ENCODE data around the gene ERP29.
A peak's percentile ranks its signal among the peaks of the same experiment; 100 is the strongest.

The ERP29 gene

DNA sequence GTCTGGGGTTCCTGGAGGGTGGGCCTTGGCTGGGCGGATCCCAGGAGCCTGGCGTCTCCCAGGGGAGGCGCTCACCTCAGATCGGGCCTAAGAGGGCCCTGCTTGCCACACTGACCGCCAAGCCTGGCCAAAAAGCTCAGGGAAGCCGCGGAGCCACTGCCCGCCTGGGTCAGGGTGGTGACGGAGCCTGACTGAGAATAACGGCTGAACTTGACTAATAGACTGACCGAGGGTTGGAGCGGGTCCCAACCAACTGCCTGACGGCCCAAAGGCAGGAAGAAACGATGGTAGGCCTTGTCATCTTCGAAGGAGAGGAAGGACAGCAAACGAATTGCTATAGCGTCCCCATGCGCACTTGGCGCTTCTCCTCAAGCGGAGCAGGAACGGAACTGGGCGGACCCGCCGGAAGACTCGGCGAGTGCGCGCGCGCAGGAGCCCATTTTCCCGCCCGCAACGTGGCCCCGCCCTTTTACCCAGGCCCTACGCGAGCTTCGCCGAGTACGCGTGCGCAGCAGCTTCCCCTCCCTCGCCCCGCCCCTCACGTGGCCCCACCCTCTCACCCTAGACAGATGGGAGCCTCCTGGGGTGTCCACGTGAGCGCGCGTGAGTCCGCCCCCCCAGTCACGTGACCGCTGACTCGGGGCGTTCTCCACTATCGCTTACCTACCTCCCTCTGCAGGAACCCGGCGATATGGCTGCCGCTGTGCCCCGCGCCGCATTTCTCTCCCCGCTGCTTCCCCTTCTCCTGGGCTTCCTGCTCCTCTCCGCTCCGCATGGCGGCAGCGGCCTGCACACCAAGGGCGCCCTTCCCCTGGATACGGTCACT is at the start of gene ERP29, which contains the start of gene TMEM116:
ERP29 (plus strand) TSS at position 652 of the 826 bp plus-strand sequence; CDS start at position 692, 40 bp downstream.
TMEM116 (minus strand) TSS at position 391 of the 826 bp plus-strand sequence. CDS start 7,895 bp downstream, outside the sequence.
- peaks cover 8% of the 10 kb centered on the region for H3K9me3 Mint-ChIP-seq

DNA sequence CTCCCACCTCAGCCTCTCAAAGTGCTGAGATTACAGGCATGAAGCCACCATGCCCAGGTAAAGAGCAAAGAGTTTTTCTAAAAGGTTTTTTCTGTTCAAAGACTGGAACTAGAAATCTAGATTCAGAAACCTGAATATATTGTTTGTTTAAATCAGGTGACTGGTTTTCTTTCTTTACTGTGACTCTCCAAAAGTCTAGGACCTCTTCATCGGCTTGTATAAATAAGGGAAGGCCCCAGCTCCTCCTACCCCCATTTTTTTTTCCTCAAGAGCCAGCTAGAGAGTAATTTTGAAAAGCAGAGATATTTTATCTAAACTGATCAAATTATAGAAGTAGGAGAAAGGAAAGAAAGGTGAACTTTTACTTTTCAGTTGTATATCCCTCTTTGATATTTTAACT is 48.3 kb upstream of the ERP29 start:
- DNase-seq: no peak
- Mint-ChIP-seq H3K4me3 (no peak overlapping the region), H3K27ac (no peak overlapping the region), H3K36me3 (ENCODE audit: low read depth) (peaks cover 16% of the 10 kb centered on the region), H3K4me1 (peaks cover 2% of the 10 kb centered on the region), H3K27me3 (no peaks in the 10 kb centered on the region), H3K9me3 (peaks cover 7% of the 10 kb centered on the region)
- no peak for ATAC-seq

More for the DNA sequence above, at the start of gene ERP29, which contains the start of gene TMEM116:
- Mint-ChIP-seq H3K4me1 (peaks cover 55% of the 10 kb centered on the region), H3K27me3 (no peaks in the 10 kb centered on the region), H3K4me3 (peak within 1 kb of the TSS; percentile 96), H3K27ac (peak within 1 kb of the TSS; percentile 98), H3K36me3 (ENCODE audit: low read depth) (peaks cover 41% of the 10 kb centered on the region)
- DNase-seq (peak; percentile 100), ATAC-seq (peak; percentile 81)

DNA sequence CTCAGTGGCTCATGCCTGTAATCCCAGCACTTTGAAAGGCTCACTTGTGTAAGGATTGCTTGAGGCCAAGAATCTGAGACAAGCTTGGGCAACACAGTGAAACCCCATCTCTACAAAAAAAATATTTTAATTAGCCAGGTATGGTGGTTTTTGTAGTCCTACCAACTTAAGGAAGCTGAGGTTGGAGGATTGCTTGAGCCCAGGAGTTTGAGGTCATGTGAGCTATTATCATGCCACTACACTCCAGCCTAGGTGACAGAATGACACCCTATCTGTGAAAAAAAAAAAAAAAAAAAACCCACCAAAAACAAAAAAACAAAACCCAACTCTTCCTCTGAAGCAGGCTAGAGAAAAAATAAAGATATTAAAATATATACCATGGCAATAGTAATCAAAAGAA is 41.4 kb upstream of the ERP29 start:
- Mint-ChIP-seq H3K9me3 (peaks cover 5% of the 10 kb centered on the region), H3K4me3 (no peak overlapping the region), H3K27me3 (no peaks in the 10 kb centered on the region), H3K4me1 (peaks cover 6% of the 10 kb centered on the region), H3K27ac (no peak overlapping the region), H3K36me3 (ENCODE audit: low read depth) (peaks cover 13% of the 10 kb centered on the region)
- DNase-seq (no peak), ATAC-seq (no peak)

DNA sequence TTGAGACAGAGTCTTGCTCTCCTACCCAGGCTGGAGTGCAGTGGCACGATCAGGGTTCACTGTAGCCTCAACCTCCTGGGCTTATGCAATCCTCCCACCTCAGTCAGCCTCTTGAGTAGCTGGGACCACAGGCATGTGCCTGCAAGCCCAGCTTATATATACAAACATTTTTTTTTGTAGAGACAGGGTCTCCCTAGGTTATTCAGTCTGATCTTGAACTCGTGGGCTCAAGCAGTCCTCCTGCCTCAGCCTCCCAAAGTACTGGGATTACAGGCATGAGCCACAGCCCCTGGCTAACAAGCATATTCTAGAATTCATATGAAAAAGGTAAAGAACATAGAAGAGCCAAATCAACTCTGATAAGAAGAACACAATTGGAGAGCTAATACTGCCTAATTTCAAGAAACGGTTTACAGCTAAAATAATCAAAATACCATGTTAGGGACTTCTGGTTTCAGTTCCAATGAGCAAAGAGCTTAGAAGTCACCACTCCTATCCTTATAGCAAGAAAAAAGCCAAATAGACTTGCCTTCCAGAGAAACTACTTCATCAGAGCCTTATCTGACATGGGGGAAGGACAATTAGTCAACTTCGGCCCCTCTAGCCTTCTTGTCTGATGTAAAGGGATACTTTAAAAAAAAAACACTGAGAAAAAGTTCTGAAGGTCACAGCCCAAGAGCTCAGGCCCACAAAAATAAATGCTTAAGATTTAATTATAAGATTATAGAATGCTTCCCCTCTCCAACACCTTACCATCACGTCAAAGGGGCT is 37.9 kb upstream of the ERP29 start:
- Mint-ChIP-seq H3K9me3 (peaks cover 5% of the 10 kb centered on the region), H3K4me3 (no peak overlapping the region), H3K36me3 (ENCODE audit: low read depth) (peaks cover 10% of the 10 kb centered on the region), H3K27ac (no peak overlapping the region), H3K4me1 (peaks cover 19% of the 10 kb centered on the region), H3K27me3 (no peaks in the 10 kb centered on the region)
- DNase-seq (no peak), ATAC-seq (no peak)

DNA sequence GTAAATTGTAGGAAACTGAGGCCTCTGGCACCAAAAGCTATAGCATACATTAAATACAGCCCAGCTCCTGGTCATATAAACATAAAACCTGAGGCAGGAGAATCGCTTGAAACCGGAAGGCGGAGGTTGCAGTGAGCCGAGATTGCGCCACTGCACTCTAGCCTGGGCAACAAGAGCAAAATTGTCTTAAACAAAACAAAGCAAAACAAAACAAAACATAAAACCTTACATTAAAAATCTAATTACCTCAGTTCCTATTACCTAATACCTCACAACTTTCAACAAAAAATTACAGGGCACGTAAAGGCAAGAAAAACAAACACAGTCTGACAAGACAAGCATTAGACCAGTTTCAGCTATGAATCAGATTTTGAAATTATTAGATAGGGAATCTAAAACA is 36.9 kb upstream of the ERP29 start:
- Mint-ChIP-seq H3K4me3 (no peak overlapping the region), H3K27ac (no peak overlapping the region), H3K36me3 (ENCODE audit: low read depth) (peaks cover 5% of the 10 kb centered on the region), H3K27me3 (no peaks in the 10 kb centered on the region), H3K4me1 (peaks cover 19% of the 10 kb centered on the region), H3K9me3 (no peaks in the 10 kb centered on the region)
- DNase-seq: no peak
- ATAC-seq: no peak

DNA sequence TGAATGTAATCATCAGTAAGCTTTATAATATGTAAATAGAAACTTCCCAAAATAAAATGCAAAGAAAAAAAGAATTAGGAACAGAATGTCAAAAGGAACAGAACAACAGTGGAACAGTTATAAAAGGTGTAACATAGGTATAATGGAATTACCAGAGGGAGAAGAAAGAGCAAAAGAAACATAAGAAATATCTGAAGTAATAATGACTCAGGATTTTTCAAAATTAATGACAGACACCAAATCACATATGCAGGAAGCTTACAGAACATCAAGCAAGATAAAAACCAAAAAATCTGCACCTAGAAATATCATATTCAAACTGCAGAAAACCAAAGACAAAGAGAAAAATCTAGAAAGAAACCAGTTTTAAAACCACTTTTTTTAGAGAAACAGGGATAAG is 36.4 kb upstream of the ERP29 start:
- peaks cover 19% of the 10 kb centered on the region for H3K4me1 Mint-ChIP-seq
- H3K27ac Mint-ChIP-seq: peak overlapping the region; percentile 16
- H3K9me3 Mint-ChIP-seq: no peaks in the 10 kb centered on the region
- peaks cover 5% of the 10 kb centered on the region for H3K36me3 Mint-ChIP-seq (ENCODE audit: low read depth)
- H3K27me3 Mint-ChIP-seq: no peaks in the 10 kb centered on the region
- ATAC-seq (no peak), DNase-seq (no peak)
- no peak overlapping the region for H3K4me3 Mint-ChIP-seq

DNA sequence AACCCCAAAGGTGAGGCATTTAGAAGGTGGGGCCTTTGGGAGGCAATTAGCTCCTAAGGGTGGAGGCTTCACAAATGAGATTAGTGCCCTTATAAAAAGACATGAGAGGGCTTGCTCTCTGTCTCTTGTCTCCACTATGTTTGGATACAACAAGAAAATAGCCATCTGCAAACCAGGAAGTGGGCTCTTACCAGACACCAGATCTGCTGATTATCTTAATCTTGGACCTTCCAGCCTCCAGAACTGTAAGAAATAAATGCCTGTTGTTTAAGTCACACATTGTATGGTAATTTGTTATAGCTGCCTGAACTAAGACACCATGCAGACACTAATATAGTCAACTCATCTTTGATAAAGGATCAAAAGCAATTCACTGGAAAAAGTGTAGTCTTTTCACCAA is 34.7 kb upstream of the ERP29 start:
- no peak overlapping the region for H3K4me3 Mint-ChIP-seq
- ATAC-seq (no peak), DNase-seq (no peak)
- no peaks in the 10 kb centered on the region for H3K36me3 Mint-ChIP-seq (ENCODE audit: low read depth)
- H3K4me1 Mint-ChIP-seq: peaks cover 19% of the 10 kb centered on the region
- no peak overlapping the region for H3K27ac Mint-ChIP-seq
- no peaks in the 10 kb centered on the region for H3K9me3 Mint-ChIP-seq
- H3K27me3 Mint-ChIP-seq: no peaks in the 10 kb centered on the region

DNA sequence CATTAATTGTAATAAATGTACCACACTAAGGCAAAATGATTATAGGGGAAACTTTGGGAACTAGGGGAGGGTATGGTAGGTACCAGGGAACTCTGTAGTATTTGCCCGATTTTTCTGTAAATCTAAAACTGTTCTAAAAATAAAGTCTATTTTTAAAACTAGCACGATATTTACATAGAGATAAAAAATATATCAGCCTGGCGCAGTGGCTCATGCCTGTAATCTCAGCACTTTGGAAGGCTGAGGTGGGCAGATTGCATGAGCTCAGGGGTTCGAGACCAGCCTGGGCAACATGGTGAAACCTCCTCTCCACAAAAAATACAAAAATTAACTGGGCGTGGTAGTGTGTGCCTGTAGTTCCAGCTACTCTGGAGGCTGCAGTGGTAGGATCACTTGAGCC is 32.6 kb upstream of the ERP29 start:
- H3K9me3 Mint-ChIP-seq: no peaks in the 10 kb centered on the region
- no peaks in the 10 kb centered on the region for H3K27me3 Mint-ChIP-seq
- peaks cover 18% of the 10 kb centered on the region for H3K4me1 Mint-ChIP-seq
- H3K36me3 Mint-ChIP-seq (ENCODE audit: low read depth): no peaks in the 10 kb centered on the region
- no peak overlapping the region for H3K4me3 Mint-ChIP-seq
- ATAC-seq (no peak), DNase-seq (no peak)
- H3K27ac Mint-ChIP-seq: no peak overlapping the region

DNA sequence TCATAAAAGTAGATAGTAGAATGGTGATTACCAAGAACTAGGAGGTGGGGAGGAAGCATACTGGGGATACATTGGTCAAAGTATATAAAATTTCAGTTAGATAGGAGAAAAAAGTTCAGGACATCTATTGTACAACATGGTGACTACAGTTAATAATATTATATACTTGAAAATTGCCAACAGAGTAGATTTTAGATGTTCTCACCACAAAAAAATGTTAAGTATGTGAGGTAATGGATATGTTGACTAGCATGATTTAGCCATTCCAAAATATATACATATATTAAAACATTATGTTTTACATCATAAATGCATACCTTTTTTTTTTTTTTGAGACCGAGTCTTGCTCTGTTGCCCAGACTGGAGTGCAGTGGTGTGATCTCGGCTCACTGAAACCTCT is 31.2 kb upstream of the ERP29 start:
- no peak overlapping the region for H3K4me3 Mint-ChIP-seq
- no peaks in the 10 kb centered on the region for H3K9me3 Mint-ChIP-seq
- peaks cover 13% of the 10 kb centered on the region for H3K4me1 Mint-ChIP-seq
- no peak for DNase-seq
- H3K27me3 Mint-ChIP-seq: no peaks in the 10 kb centered on the region
- no peak overlapping the region for H3K27ac Mint-ChIP-seq
- no peak for ATAC-seq
- H3K36me3 Mint-ChIP-seq (ENCODE audit: low read depth): no peaks in the 10 kb centered on the region

DNA sequence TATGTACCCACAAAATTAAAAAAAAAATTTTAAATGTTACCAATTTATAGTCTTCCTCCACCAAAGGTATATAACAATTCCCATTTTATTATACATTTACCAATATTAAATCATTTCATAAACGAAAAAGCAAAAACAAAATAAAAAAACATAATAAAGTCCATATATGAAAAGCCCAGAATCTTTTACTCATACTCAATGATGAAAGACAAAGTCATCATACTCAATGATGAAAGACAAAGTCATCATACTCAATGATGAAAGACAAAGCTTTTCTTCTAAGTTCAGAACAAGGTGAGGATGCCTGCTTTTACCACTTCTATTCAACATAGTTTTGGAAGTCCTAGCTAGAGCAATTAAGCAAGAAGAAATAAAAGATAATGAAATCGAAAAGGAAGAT is 28.4 kb upstream of the ERP29 start:
- Mint-ChIP-seq H3K27me3 (no peaks in the 10 kb centered on the region), H3K9me3 (no peaks in the 10 kb centered on the region), H3K4me3 (no peak overlapping the region), H3K4me1 (peaks cover 2% of the 10 kb centered on the region), H3K36me3 (ENCODE audit: low read depth) (peaks cover 2% of the 10 kb centered on the region), H3K27ac (no peak overlapping the region)
- no peak for DNase-seq
- no peak for ATAC-seq

DNA sequence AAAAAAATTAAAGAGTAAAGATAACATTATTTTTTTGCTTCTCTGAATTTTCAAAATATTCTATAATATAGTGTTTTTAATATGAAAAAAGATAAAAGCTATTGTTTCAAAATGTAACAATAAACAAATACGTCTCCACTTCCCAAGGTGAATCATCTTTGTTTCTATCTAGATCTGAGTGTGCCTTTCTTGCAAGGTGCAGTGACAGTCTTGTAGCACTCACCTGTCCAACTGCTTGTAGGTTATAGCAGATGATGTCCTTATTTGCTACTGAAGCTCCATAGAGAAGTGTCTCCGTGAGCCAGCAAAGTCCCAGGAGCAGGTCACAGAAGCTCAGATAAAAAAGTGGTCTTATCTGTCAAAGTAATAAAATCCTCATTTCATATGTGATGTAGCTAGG is 21.7 kb upstream of the ERP29 start:
- no peaks in the 10 kb centered on the region for H3K27me3 Mint-ChIP-seq

DNA sequence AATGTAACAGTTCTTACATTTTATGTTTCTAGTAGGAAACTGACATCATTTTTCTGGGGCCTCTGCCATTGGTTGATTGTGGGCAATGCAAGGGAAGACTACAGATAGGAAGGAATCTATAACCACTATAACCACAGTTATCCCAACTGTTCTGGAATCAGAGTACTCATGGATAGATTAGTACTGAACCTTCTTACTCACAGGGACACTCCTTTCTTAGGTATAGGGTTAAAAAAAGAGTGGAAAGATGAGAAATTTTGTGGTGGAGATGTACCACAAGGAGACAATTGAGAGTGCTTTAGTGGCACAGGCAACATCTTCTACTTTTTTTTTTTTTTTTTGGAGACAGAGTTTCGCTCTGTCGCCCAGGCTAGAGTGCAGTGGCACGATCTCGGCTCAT is 21.3 kb upstream of the ERP29 start:
- DNase-seq (no peak), ATAC-seq (peak; percentile 42)
- Mint-ChIP-seq H3K9me3 (no peaks in the 10 kb centered on the region), H3K27ac (peak overlapping the region; percentile 24), H3K36me3 (ENCODE audit: low read depth) (peaks cover 4% of the 10 kb centered on the region), H3K27me3 (no peaks in the 10 kb centered on the region), H3K4me3 (no peak overlapping the region), H3K4me1 (peaks cover 56% of the 10 kb centered on the region)

More for the DNA sequence above, 21.7 kb upstream of the ERP29 start:
- no peak for DNase-seq
- Mint-ChIP-seq H3K27ac (no peak overlapping the region), H3K9me3 (no peaks in the 10 kb centered on the region), H3K4me1 (peaks cover 54% of the 10 kb centered on the region), H3K4me3 (no peak overlapping the region), H3K36me3 (ENCODE audit: low read depth) (peaks cover 4% of the 10 kb centered on the region)
- ATAC-seq: no peak

DNA sequence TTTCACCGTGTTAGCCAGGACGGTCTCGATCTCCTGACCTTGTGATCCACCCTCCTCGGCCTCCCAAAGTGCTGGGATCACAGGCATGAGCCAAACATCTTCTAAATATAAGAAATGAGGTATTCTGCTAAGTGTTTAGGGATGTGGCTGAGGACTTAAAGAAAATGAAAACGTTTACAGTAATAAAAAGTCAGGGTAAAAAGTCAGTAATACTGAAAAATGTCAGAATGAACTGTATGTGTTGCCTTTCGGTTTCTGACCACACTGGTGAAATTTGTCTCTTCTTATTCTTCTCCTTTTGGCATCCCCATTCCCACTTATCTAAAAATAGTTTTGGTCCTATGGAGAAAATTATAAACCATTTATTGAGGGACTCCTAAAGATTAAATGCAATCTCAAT is 20.8 kb upstream of the ERP29 start:
- DNase-seq (no peak), ATAC-seq (peak; percentile 35)
- Mint-ChIP-seq H3K27me3 (no peaks in the 10 kb centered on the region), H3K4me1 (peaks cover 61% of the 10 kb centered on the region), H3K36me3 (ENCODE audit: low read depth) (peaks cover 4% of the 10 kb centered on the region), H3K4me3 (no peak overlapping the region), H3K27ac (no peak overlapping the region), H3K9me3 (no peaks in the 10 kb centered on the region)

DNA sequence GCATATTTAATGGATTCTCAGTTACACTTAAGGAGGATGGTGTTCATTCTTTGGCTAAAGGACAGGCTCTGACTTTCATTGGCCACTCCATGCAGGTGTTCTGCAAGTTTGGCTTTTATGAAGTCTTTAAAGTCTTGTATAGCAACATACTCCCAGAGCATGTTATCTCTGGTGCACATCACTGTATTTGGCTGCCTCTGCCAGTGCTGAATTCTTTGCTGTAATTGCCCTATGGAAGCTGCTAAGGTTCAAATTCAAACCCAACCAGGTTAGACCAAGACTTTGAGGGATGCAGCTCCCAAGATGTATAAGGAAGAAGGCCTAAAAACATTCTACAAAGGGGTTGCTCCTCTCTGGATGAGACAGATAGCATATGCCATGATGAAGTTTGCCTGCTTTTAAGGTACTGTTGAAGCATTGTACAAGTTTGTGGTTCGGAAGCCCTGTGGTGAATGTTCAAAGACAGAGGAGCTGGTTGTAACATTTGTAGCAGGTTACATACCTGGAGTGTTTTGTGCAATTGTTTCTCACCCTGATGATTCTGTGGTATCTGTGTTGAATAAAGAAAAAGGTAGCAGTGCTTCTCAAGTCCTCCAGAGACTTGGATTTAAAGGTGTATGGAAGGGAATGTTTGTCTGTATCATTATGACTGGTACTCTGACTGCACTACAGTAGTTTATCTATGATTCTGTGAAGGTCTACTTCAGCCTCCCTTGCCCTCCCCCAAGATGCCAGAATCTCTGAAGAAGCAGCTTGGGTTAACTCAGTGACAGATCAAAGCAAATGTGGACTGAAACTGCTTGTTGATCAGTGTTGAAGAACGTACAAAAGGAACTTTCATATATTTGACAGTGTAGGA is 19.7 kb upstream of the ERP29 start:
- H3K27ac Mint-ChIP-seq: peak overlapping the region; percentile 6
- H3K4me1 Mint-ChIP-seq: peaks cover 65% of the 10 kb centered on the region
- no peaks in the 10 kb centered on the region for H3K27me3 Mint-ChIP-seq
- no peaks in the 10 kb centered on the region for H3K9me3 Mint-ChIP-seq
- H3K4me3 Mint-ChIP-seq: peak overlapping the region; percentile 79
- DNase-seq (no peak), ATAC-seq (peak; percentile 73)
- peaks cover 4% of the 10 kb centered on the region for H3K36me3 Mint-ChIP-seq (ENCODE audit: low read depth)
